H1 (cell line): ENCODE data around the gene UVSSA. TPM values are rescaled to one million over a fixed set of nuclear protein-coding genes. Genes with fewer than 3 reads are reported as not detected.

Source experiments
- CREB1 ChIP-seq: IDR thresholded peaks from 2 replicates; pipeline ENCODE4 v1.6.1; 2012; ENCODE audit warnings: inconsistent platforms
- RAD21 ChIP-seq, 2 experiments: IDR thresholded peaks in 1 of 2; conservative IDR thresholded peaks in 1 of 2; 2 replicates each; pipeline ENCODE4 v1.6.1; 2011; ENCODE audit warnings: low read depth in 2 of 2, low read length in 2 of 2, improper control_type of control experiment in 1 of 2, inconsistent platforms in 1 of 2, mild to moderate bottlenecking in 1 of 2, moderate library complexity in 1 of 2
- SUZ12 ChIP-seq: fragments of 200-600 bp; sonication (generic); IDR thresholded peaks from 2 replicates; pipeline ENCODE4 v1.6.1; 2012; ENCODE audit warnings: mild to moderate bottlenecking, inconsistent platforms, low read length, moderate library complexity, mixed read lengths
- polyA plus RNA-seq, 7 experiments: library from polyadenylated mRNA; depleted of rRNA in 3 of 7; stranded (reverse) in 5 of 7; unstranded in 2 of 7; fragments of >200 nt in 5 of 7; fragments of 200-250 nt in 2 of 7; gene quantifications; 1 replicate in 5 of 7; 2 replicates in 1 of 7; 4 replicates in 1 of 7; pipeline versions ENCODE4 v1.2.1 to v1.2.3, GENCODE V29; 2011 to 2013; ENCODE audit warnings: missing spikeins in 2 of 7, mixed read lengths in 2 of 7
- total RNA-seq: library from RNA; stranded (reverse); fragmentation: NEBNext Ultra II Directional; extraction: Animal tissue kit (Norgen Biotek cat#: 25700); gene quantifications from 2 replicates; pipeline ENCODE4 v1.2.1, GENCODE V29; 2021

The UVSSA gene
- total and polyA plus RNA-seq, 2 of the 8 experiments (the other 6 are each of a cell fraction or from before 2014, with no cell fraction given), result 14.5 to 19.4 TPM

- TF ChIP-seq SUZ12, result no peak
- TF ChIP-seq RAD21 (IDR thresholded peaks at IDR 0.05 in 1 of 2, conservative IDR thresholded peaks at IDR 0.05 in 1 of 2; ENCODE audit: low read depth in 2 of 2, low read length in 2 of 2), result no peak
- no peak for TF ChIP-seq CREB1
Measured at GRCh38 chr4:1305781-1306455, 41.1 kb upstream of the UVSSA start (continued).
